ENCODE measurements around the gene AHCYL1. TPM values are rescaled to one million over a fixed set of nuclear protein-coding genes. Genes with fewer than 3 reads are reported as not detected.
A peak's percentile ranks its signal among the peaks of the same experiment; 100 is the strongest.

Gene AHCYL1
- total RNA-seq, 1 donor from 2014 or later = 38.4 TPM

GRCh38 chr1:109971559-109971958 is 13.0 kb upstream of the AHCYL1 start:
- intact Hi-C loops (cut with DNase I) = no loop called here
- ATAC-seq (no peak), DNase-seq (ENCODE audit: missing footprints) (no peak)

DNA sequence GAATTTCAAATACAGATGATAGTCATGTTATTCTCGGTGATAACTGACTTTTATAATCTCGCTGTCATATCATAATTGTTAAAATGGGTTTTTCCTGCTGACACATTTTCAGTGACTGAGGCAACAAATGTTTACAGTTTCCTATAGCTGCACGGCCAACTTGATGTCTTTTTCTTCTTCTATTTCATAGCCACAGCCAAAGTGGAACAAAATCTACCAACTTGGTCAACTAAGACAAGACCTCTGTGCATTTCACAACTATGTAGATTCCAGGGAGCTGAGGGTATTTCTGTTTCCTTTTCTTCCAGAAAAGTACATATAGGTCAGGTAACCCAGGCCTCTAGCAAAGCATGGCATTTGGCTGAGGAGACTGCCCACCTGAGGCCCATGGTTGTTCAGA is 10.4 kb upstream of the AHCYL1 start:
- ATAC-seq = no peak
- intact Hi-C loops (cut with DNase I) = no loop called here
- no peak for DNase-seq (ENCODE audit: missing footprints)

DNA sequence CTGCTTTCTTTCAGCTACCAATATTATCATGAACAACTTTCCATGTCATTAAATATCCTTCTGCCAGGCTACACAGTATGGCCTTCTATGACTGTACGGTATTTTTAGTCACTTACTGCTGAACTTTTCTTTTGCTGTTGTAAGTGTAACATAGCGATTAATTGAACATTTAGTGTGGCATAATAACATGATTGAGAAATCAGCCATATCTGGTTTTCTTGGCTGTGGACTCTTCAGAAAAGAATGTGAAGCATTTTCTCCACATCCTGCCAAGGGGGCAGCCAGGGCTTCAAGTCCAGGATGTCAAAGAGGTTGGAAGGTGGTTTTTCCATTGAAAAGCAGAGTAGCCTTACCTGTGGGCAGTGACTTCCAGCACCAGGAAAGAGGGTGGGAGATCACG is 8.8 kb upstream of the AHCYL1 start:
- ATAC-seq (no peak), DNase-seq (ENCODE audit: missing footprints) (no peak)
- intact Hi-C loops (cut with DNase I) = no loop called here

DNA sequence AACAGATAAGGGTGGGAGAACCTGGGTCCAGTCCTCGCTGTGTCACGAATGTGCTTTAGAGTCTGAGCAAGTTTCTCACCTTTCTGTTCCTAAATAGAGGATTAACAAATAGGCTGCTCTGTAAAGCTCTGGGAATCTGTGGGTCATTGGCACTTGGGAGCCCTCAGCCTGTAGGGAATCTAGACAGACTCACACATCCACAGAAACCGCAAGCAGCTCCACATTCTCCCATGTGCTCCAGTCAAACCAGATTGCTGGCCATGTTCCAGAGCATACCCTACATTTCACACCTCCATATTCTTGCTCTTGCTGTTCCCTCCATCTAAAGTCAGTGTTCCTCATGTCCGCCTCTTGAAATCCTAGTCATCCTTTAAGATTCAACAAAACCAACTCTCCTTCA is 7.8 kb upstream of the AHCYL1 start:
- DNase-seq (ENCODE audit: missing footprints) (no peak), ATAC-seq (no peak)
- intact Hi-C loops (cut with DNase I) = no loop called here

DNA sequence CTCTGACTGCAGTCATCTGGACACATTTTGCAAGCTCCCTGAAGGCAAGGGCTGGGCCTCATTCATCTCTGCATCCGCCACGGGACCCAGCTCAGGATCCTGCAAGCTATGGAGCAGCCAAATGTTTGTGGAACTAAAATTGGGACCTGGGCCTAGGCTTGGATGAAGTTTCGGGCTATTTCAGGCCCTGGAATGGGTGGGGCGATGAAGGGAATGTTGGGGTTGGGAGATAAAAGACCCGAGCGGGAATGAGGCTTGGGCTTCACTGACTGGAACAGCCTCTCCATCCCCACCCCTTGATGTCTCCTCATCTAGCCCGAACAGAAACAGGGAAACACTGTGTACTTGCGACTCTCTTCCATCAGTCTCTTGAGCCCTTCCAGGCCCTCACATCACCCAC is 7.3 kb upstream of the AHCYL1 start:
- DNase-seq (ENCODE audit: missing footprints) (no peak), ATAC-seq (peak; percentile 79)
- intact Hi-C loops (cut with DNase I) = no loop called here

- DNase-seq (ENCODE audit: missing footprints) (peak; percentile 88), ATAC-seq (peak; percentile 87)
- intact Hi-C loops (cut with DNase I) = no loop called here
Observed at GRCh38 chr1:109977657-109978378, 6.7 kb upstream of the AHCYL1 start.

DNA sequence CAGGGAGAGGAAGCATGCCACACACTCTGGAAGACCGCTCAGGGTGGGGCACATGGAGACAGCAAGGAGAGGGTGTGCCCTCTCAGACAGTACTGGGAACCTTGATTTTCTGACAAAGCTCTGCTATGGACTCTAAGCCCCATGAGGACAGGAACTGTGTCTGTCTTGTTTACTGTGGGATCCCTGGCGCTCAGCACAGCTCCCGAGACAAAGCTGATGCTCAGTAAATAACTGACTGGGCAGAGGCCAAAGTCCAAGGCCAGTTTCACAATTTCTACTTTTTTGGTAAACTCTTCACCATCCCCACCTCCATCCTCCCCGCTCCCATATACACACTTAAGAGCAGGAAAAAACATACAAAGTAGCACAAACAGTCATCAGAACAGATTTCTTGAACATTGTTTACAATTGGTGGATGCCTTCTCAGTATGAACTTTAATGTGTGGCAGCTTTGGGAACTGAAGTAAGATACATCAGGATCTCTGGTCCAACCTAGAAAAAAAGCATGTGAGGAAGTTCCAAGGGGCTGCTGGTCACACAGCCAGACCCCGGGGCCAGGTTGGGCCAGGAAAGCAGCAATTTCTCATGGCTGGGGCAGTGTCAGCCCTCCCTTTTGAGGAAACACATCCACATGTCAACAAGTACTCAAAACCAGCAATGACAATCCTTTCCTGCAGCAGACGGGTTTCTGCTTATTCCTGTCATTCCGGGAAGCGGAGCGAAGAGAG is 5.6 kb upstream of the AHCYL1 start:
- DNase-seq (ENCODE audit: missing footprints) (no peak), ATAC-seq (no peak)
- intact Hi-C loops (cut with DNase I) = no loop called here

- intact Hi-C loops (cut with DNase I) = loop anchor here (1.0 to 5.0 kb wide), 3 partner anchors 67 to 337 kb away; partner anchors contain the start of gene CSF1
- ATAC-seq (no peak), DNase-seq (ENCODE audit: missing footprints) (no peak)
Observed at GRCh38 chr1:109979489-109980091, 5.0 kb upstream of the AHCYL1 start.

DNA sequence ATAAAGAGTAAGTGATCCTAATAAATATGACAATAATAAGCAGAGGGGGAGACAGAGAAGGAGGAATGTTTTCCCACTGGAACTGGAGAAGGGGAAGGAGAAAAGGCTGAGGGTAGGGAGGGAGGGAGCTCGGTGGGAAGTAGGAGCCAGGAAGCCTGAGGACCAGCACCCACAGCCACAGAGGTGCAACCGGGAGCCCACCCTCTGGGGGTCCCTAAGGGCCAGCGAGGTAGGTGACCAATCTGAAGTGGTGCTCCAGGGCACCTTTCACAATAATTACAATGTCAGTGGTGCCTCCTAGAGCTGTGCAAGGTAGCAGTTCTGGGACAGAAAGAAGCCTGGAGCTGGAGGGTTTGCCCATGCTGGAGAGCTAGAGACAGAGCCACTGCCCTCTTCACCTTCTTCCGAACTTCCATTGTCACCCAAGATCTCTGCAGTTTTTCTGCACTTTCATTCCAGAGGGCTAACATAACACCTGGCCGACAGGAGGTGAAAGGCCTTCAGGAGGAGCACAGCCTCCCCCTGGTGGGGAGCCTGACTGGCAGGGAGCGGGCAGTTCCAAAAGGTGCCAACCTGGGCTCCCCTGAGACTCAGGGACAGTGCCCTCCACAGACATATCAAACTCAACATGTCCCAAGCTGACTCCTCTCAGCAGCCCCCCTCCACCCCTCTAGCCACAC is 4.1 kb upstream of the AHCYL1 start:
- DNase-seq (ENCODE audit: missing footprints) = no peak
- ATAC-seq = no peak
- intact Hi-C loops (cut with DNase I) = loop anchor here (1.0 to 5.0 kb wide), 3 partner anchors 68 to 338 kb away; partner anchors contain the start of gene CSF1

DNA sequence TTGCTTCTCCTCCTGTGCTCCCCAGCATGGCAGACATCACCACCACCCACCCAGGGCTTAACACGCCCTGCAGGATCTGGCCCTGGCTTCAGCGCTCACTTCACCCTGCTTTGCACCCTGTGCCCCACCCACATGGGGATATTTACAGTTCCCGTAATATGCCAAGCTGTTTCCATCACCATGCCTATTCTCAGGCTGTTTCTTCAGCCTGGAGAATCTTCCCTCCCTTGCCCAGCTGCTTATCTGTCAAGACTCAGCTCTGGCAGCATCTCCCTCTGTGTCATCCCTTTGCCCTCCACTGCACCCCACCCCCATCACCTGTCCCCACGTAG is 3.6 kb upstream of the AHCYL1 start:
- DNase-seq (ENCODE audit: missing footprints) (no peak), ATAC-seq (no peak)
- intact Hi-C loops (cut with DNase I) = loop anchor here (5.0 kb wide), 2 partner anchors 69 to 339 kb away; partner anchors contain the start of gene CSF1

GRCh38 chr1:109983380-109984189 is 980 bp upstream of the AHCYL1 start:
- DNase-seq (ENCODE audit: missing footprints) = no peak
- intact Hi-C loops (cut with DNase I) = loop anchor here (1.0 to 5.0 kb wide), 6 partner anchors 55 to 435 kb away; partner anchors contain the start of genes CSF1 and GNAI3
- ATAC-seq = peak; percentile 11

GRCh38 chr1:109984190-109984455 is 442 bp upstream of the AHCYL1 start:
- no peak for DNase-seq (ENCODE audit: missing footprints)
- intact Hi-C loops (cut with DNase I) = loop anchor here (1.0 to 5.0 kb wide), 6 partner anchors 55 to 436 kb away; partner anchors contain the start of genes CSF1 and GNAI3
- ATAC-seq = peak; percentile 40

GRCh38 chr1:109985247-109986053 is 885 bp downstream of the AHCYL1 start:
- intact Hi-C loops (cut with DNase I) = loop anchor here (2.0 kb wide), 1 partner anchor 57 kb away; no protein-coding TSS in a partner anchor
- no peak for DNase-seq (ENCODE audit: missing footprints)
- ATAC-seq = peak; percentile 1

GRCh38 chr1:109986054-109986444 is 1.5 kb downstream of the AHCYL1 start:
- ATAC-seq (no peak), DNase-seq (ENCODE audit: missing footprints) (no peak)
- intact Hi-C loops (cut with DNase I) = no loop called here

DNA sequence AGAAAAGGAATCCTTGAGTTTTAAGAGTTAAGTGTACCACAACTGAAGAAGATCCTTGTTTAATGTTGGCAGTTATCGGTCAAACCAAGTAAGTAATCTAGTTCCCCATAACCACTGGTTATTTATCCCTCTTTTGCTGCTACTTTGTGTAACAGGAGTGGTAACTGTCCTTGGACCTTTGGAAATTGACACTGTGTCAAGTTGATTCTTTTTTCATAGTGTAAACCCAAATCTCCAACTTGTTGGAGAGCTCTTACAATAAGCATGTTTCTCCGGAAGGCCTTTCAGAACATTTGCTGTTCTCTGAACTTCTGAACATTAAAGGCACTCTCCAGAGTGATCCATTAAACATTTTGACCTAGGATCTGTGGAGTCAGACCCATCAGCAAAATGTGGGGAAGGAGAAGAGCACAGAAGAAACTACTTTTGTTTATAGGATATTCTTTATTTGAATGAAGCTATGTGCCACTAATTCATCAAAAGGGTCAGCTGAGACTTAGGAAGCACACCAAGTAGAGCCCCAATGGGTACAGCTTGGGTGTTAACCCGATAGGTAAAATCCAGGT is 3.9 kb downstream of the AHCYL1 start:
- intact Hi-C loops (cut with DNase I) = no loop called here
- DNase-seq (ENCODE audit: missing footprints) (no peak), ATAC-seq (no peak)

GRCh38 chr1:109989506-109990301 is 5.1 kb downstream of the AHCYL1 start:
- ATAC-seq (no peak), DNase-seq (ENCODE audit: missing footprints) (no peak)
- intact Hi-C loops (cut with DNase I) = no loop called here

- no peak for ATAC-seq
- intact Hi-C loops (cut with DNase I) = no loop called here
Observed at GRCh38 chr1:109990302-109990653, 5.7 kb downstream of the AHCYL1 start.

More at GRCh38 chr1:109990302-109990653, 5.7 kb downstream of the AHCYL1 start:
- DNase-seq (ENCODE audit: missing footprints) = no peak
